Effector memory CD4-positive, alpha-beta T cell (primary cell): ENCODE measurements around the gene PSD.
"Not testable (repeated sequence)": the region's sequence is repeated elsewhere in the genome, so short reads cannot be mapped to it uniquely, and the experiment has no call there.

ENCODE experiments used
- DNase-seq, 3 donors: peaks; one replicate each; pipeline ENCODE4 v3.0.0-alpha.2; 2020
- H3K27ac ChIP-seq: 2 replicates; pipeline ENCODE4 v1.7.0; 2013; ENCODE audit warnings: mild to moderate bottlenecking, low read length, moderate library complexity; ENCODE audit not compliant: insufficient read depth, poor library complexity, severe bottlenecking
- H3K27me3 ChIP-seq: replicated peaks from 2 replicates; pipeline ENCODE4 v1.7.0; 2013; ENCODE audit warnings: mild to moderate bottlenecking, low read length; ENCODE audit not compliant: insufficient read depth, control insufficient read depth, poor library complexity, severe bottlenecking
- H3K36me3 ChIP-seq: 2 replicates; pipeline ENCODE4 v1.7.0; 2013; ENCODE audit warnings: mild to moderate bottlenecking, low read length, moderate library complexity; ENCODE audit not compliant: control insufficient read depth, insufficient read depth
- H3K4me1 ChIP-seq: 2 replicates; pipeline ENCODE4 v1.7.0; 2013; ENCODE audit warnings: low read length, mild to moderate bottlenecking; ENCODE audit not compliant: control insufficient read depth, insufficient read depth, poor library complexity, severe bottlenecking
- H3K4me3 ChIP-seq: 2 replicates; pipeline ENCODE4 v1.7.0; 2013; ENCODE audit warnings: low read length, low read depth, mild to moderate bottlenecking; ENCODE audit not compliant: insufficient read depth, poor library complexity, severe bottlenecking
- H3K9me3 ChIP-seq: 2 replicates; pipeline ENCODE4 v1.7.0; 2013; ENCODE audit warnings: mild to moderate bottlenecking, low read length, moderate library complexity; ENCODE audit not compliant: control insufficient read depth

PSD gene

DNA sequence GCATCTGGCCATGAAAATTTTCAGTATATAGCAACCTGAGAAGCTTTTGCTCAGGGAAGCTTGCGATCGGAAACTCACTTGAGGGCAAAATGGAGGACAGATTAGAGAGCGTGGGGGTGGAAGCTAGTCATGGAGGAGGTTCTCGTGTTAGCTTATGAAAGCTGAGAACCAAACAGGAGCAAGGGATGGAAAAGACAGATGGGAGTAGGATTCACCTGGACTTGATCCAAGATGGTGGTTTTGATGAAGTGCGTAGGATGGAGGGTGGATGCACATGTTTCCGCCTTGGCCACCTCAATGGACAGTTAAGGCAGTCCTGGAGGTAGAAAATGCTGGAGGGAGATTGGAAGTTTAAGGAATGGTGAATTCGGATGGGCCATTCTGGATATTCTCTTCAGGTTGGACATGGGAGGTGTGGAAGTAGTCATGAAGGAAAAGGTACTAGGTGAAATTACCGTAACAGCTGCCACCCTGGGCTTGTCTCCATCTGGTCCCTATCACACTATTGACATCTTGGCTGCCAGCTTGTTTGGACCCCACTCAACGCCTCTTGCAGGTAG, 39.1 kb upstream of the PSD start:
- peaks cover 13% of the 10 kb centered on the region for H3K4me1 ChIP-seq
- no peaks in the 10 kb centered on the region for H3K27me3 ChIP-seq
- H3K4me3 ChIP-seq: no peak overlapping the region
- no peak overlapping the region for H3K27ac ChIP-seq
- DNase-seq: no peak
- H3K36me3 ChIP-seq: peaks cover 9% of the 10 kb centered on the region
- no peaks in the 10 kb centered on the region for H3K9me3 ChIP-seq

GRCh38 chr10:102455893-102456471, 37.4 kb upstream of the PSD start:
- DNase-seq: no peak
- no peaks in the 10 kb centered on the region for H3K9me3 ChIP-seq
- no peaks in the 10 kb centered on the region for H3K27me3 ChIP-seq
- no peak overlapping the region for H3K4me3 ChIP-seq
- H3K36me3 ChIP-seq: peaks cover 12% of the 10 kb centered on the region
- H3K4me1 ChIP-seq: peaks cover 15% of the 10 kb centered on the region
- no peak overlapping the region for H3K27ac ChIP-seq

DNA sequence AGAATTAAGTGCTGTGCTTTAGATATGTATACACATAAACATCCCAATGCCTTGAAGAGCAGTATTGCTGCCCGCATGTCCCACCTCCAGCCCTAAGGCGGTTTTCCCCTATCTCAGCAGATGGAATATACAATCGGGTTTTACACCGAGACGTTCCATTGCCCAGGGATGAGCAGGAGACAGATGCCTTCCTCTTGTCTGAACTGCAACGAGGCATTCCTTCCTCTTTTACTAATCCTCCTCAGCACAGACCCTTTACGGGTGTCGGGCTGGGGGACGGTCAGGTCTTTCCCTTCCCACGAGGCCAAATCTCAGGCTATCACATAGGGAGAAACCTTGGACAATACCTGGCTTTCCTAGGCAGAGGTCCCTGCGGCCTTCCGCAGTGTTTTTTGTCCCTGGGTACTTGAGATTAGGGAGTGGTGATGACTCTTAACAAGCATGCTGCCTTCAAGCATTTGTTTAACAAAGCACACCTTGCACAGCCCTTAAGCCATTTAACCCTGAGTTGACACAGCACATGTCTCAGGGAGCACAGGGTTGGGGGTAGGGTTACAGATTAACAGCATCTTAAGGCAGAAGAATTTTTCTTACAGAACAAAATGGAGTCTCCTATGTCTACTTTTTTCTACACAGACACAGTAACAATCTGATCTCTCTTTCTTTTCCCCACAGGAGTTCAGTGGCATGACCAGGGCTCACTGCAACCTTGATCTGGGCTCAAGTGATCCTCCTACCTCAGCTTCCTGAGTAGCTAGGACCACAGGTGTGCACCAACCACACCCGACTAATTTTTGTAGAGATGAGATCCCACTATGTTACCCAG, 36.3 kb upstream of the PSD start:
- Histone ChIP-seq H3K4me1 (peaks cover 12% of the 10 kb centered on the region), H3K36me3 (peaks cover 12% of the 10 kb centered on the region)
- H3K4me3 ChIP-seq, H3K27ac ChIP-seq, H3K9me3 ChIP-seq, H3K27me3 ChIP-seq, DNase-seq: not testable (repeated sequence)

GRCh38 chr10:102453502-102453901, 34.9 kb upstream of the PSD start:
- no peaks in the 10 kb centered on the region for H3K9me3 ChIP-seq
- no peak overlapping the region for H3K27ac ChIP-seq

DNA sequence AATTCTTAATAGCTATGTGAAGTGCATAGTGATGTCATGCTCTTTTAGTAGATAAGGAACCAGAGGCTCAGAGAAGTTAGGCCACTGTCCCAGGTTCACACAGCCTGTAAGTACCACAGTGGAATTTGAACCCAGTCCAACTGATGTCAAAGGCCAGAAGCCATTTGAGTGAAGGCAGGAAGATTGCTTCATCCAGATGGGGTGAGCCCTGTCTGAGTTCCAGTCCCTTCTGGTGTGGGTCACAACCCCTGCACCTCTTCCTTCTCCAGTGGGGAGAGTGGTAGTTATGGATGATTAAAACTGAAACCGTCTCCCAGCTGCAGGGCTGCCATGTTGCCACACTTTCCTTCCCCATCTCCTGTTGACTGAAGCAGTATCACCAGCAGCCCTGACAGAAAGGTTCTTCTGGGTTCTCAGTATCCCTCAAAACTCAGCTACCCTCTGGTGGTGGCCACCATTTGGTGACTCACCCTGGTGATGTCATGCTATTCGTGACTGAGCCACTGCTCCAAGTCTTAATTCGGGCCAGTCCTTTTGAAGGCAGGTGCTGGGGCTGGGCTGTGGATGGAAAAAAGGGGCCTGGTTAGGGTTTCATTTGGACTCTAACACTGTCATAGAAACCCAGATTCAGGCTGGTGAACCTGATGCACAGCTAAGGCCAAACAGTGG, 34.2 kb upstream of the PSD start:
- no peak overlapping the region for H3K4me3 ChIP-seq
- no peak overlapping the region for H3K27ac ChIP-seq
- peaks cover 12% of the 10 kb centered on the region for H3K36me3 ChIP-seq
- peak; percentile 8 to 11 (median 11) for DNase-seq
- H3K4me1 ChIP-seq: peaks cover 17% of the 10 kb centered on the region
- H3K27me3 ChIP-seq: no peaks in the 10 kb centered on the region
- no peaks in the 10 kb centered on the region for H3K9me3 ChIP-seq

More at GRCh38 chr10:102453502-102453901, 34.9 kb upstream of the PSD start:
- Histone ChIP-seq H3K4me1 (peaks cover 17% of the 10 kb centered on the region), H3K36me3 (peaks cover 12% of the 10 kb centered on the region), H3K27me3 (no peaks in the 10 kb centered on the region), H3K4me3 (no peak overlapping the region)
- no peak for DNase-seq

DNA sequence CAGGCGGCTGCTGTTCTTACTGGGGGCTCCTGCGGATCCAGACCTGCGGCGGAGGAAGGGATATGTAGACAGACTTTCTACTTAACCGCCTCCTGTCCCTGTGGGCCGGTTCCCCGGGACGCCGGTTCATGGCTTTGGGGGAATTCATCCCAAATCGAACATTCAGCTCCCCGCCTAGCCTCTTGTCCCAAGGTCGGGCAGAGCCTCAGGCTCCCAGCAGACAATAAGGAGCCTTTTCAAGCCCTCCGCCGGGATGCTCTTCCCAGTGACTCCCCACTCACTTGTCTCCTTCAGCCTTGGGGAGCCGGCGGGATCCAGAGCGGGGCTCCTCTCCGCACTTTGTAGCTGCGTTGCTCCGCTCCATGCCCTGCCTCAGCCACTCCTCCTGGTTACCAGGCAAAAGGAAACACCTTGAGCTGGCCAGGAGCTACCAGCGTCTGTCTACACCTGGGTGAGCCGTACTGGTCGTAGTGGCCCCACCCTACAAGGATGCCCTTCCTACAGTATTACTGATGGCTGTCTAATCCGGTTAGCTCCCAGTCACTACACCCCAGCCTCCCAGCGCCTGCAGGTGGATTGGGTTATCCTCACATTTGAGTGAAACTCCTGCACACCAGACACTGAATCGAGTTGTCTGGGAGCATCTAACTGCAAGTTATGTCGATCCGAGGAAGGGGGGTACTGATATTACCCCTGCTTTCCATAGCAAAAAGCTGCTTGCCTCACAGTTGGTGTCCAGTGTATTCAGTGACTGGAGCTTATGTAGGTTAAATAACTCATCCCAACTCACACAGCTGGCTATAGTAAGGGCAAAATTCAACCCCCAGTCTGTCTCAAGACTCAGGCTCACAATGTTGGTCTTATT, 32.8 kb upstream of the PSD start, which contains the start of gene C10orf95:
C10orf95 (minus strand) TSS at position 439 of the 865 bp plus-strand sequence. CDS start 450 bp downstream, outside the sequence.
- Histone ChIP-seq H3K4me3 (peak within 1 kb of the TSS; percentile 84), H3K27ac (peak within 1 kb of the TSS; percentile 85), H3K27me3 (no peaks in the 10 kb centered on the region), H3K4me1 (peaks cover 17% of the 10 kb centered on the region), H3K36me3 (peaks cover 12% of the 10 kb centered on the region), H3K9me3 (no peaks in the 10 kb centered on the region)
- DNase-seq: no peak

DNA sequence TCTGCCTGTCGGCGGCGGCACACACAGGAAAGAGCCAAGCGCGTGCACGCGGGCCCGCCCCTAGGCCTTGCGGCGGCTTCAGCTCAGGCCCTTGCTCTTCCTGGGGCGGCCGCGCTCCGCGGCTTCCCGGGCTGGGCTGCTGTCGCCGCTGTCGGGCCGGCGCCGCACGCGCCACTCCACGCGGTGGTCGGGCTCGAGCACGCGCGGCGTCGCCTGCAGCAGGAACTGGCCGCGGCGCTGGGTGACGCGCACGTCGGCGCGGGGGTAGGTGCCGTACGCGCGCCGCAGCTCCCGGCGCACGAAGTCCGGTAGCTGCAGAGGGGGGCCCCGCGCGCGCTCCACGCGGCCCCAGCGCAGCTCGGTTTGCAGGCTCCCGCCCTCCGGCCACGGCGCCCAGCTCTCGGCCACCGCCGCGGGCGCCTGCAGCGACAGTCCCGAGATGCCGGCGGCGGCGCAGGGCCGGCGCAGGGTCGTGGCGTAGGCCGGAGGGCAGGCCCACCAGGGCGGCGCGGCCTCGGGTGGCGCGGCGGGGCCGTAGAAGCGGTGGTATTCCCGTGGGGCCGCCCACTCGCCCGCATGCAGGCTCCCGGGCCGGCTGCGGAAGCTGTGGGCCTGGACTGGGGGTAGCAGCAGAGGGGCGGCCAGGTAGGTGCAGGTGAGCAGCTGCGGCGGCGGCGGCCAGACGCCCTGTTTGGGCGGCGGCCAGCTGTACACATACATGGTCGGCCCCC, 32.0 kb upstream of the PSD start:
- H3K4me1 ChIP-seq: peaks cover 17% of the 10 kb centered on the region
- H3K9me3 ChIP-seq: no peaks in the 10 kb centered on the region
- peaks cover 8% of the 10 kb centered on the region for H3K36me3 ChIP-seq
- peak; percentile 81 to 83 (median 82) for DNase-seq
- H3K27ac ChIP-seq: peak overlapping the region; percentile 85
- H3K27me3 ChIP-seq: no peaks in the 10 kb centered on the region
- H3K4me3 ChIP-seq: peak overlapping the region; percentile 84

DNA sequence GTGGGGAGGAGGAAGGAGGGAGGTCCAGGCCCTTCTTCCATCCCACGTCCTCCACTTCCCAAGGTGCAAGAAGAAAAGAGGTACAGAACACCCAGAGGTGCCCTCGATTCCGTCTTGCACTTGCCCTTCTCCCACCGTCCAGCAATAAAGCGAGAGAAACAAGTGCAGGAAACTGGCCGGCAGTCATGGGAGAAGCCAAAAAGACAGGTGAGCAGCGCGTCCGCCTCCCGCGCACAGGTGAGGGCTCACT, 31.5 kb upstream of the PSD start:
- Histone ChIP-seq H3K27ac (peak overlapping the region; percentile 85), H3K4me3 (peak overlapping the region; percentile 84), H3K27me3 (no peaks in the 10 kb centered on the region), H3K9me3 (no peaks in the 10 kb centered on the region), H3K36me3 (peaks cover 8% of the 10 kb centered on the region), H3K4me1 (peaks cover 17% of the 10 kb centered on the region)
- no peak for DNase-seq
